Neuronal stem cell (in vitro differentiated cells): Measurements from ENCODE around the gene MROH8.

Experiments
- DNase-seq: peaks from one replicate; pipeline ENCODE4 v3.0.0-alpha.2; 2013; ENCODE audit warnings: low spot score
- H2AFZ ChIP-seq: one replicate; pipeline ENCODE4 v1.6.1; 2013; ENCODE audit warnings: mild to moderate bottlenecking, low read length, inconsistent platforms
- H2AK5ac ChIP-seq: 2 replicates; pipeline ENCODE4 v1.6.1; 2013; ENCODE audit warnings: low read depth, mild to moderate bottlenecking, inconsistent platforms, low read length, moderate library complexity, mixed read lengths
- H2BK120ac ChIP-seq: 2 replicates; pipeline ENCODE4 v1.6.1; 2013; ENCODE audit warnings: low read depth, mild to moderate bottlenecking, inconsistent platforms, low read length, moderate library complexity, mixed read lengths
- H2BK12ac ChIP-seq: one replicate; pipeline ENCODE4 v1.6.1; 2013; ENCODE audit warnings: low read length, inconsistent platforms
- H2BK15ac ChIP-seq: 2 replicates; pipeline ENCODE4 v1.6.1; 2013; ENCODE audit warnings: mild to moderate bottlenecking, low read length, inconsistent platforms, mixed read lengths
- H2BK5ac ChIP-seq: one replicate; pipeline ENCODE4 v1.6.1; 2013; ENCODE audit warnings: inconsistent platforms, mild to moderate bottlenecking, low read length, moderate library complexity
- H3K14ac ChIP-seq: one replicate; pipeline ENCODE4 v1.6.1; 2013; ENCODE audit warnings: low read length, inconsistent platforms
- H3K18ac ChIP-seq: 2 replicates; pipeline ENCODE4 v1.6.1; 2013; ENCODE audit warnings: low read length, inconsistent platforms
- H3K23ac ChIP-seq: 2 replicates; pipeline ENCODE4 v1.6.1; 2013; ENCODE audit warnings: low read depth, mild to moderate bottlenecking, mixed read lengths, low read length, inconsistent platforms; ENCODE audit not compliant: poor library complexity
- H3K27ac ChIP-seq: replicated peaks from 3 replicates; pipeline ENCODE4 v1.5.1; 2013; ENCODE audit warnings: low read length, inconsistent platforms
- H3K27me3 ChIP-seq, 3 experiments: 2 replicates each; pipeline ENCODE4 v1.6.1; 2013; ENCODE audit warnings: low read length in 3 of 3, mild to moderate bottlenecking in 2 of 3, inconsistent platforms in 1 of 3, low read depth in 1 of 3, mixed read lengths in 1 of 3, moderate library complexity in 1 of 3; ENCODE audit not compliant: control insufficient read depth in 3 of 3, insufficient read depth in 3 of 3
- H3K36me3 ChIP-seq, 2 donors: replicated peaks in 1 of 2; 2 replicates each; pipeline ENCODE4 v1.6.1; 2013; ENCODE audit warnings: low read length in 2 of 2; ENCODE audit not compliant: control insufficient read depth in 2 of 2, insufficient read depth in 2 of 2
- H3K4ac ChIP-seq: 2 replicates; pipeline ENCODE4 v1.6.1; 2013; ENCODE audit warnings: inconsistent platforms, mild to moderate bottlenecking, low read length, moderate library complexity
- H3K4me1 ChIP-seq, 2 donors: 1 replicate in 1 of 2; 2 replicates in 1 of 2; pipeline ENCODE4 v1.6.1; 2013; ENCODE audit warnings: low read length in 2 of 2, low read depth in 1 of 2; ENCODE audit not compliant: control insufficient read depth in 2 of 2, insufficient read depth in 1 of 2
- H3K4me2 ChIP-seq: one replicate; pipeline ENCODE4 v1.6.1; 2013; ENCODE audit warnings: mild to moderate bottlenecking, low read length, inconsistent platforms; ENCODE audit not compliant: insufficient read depth, poor library complexity, severe bottlenecking
- H3K4me3 ChIP-seq, 2 donors: 2 replicates each; pipeline ENCODE4 v1.5.1; 2013; ENCODE audit warnings: low read length in 2 of 2, mild to moderate bottlenecking in 2 of 2, inconsistent platforms in 1 of 2, moderate library complexity in 1 of 2
- H3K79me1 ChIP-seq: one replicate; pipeline ENCODE4 v1.6.1; 2013; ENCODE audit warnings: low read depth, mild to moderate bottlenecking, inconsistent platforms, low read length, moderate library complexity
- H3K9ac ChIP-seq: one replicate; pipeline ENCODE4 v1.6.1; 2013; ENCODE audit warnings: mild to moderate bottlenecking, low read depth, low read length, inconsistent platforms; ENCODE audit not compliant: poor library complexity
- H3K9me3 ChIP-seq, 2 donors: replicated peaks in 1 of 2; 2 replicates each; pipeline versions ENCODE3 to v1.6.1; 2013; ENCODE audit warnings: low read length in 2 of 2, mild to moderate bottlenecking in 2 of 2, inconsistent platforms in 1 of 2, low read depth in 1 of 2, mixed read lengths in 1 of 2, moderate library complexity in 1 of 2; ENCODE audit not compliant: control insufficient read depth in 2 of 2, insufficient read depth in 1 of 2
- H4K8ac ChIP-seq: one replicate; pipeline ENCODE4 v1.6.1; 2013; ENCODE audit warnings: low read depth, mild to moderate bottlenecking, inconsistent platforms, low read length, moderate library complexity
- H4K91ac ChIP-seq: one replicate; pipeline ENCODE4 v1.6.1; 2013; ENCODE audit warnings: low read length, low read depth, mild to moderate bottlenecking, inconsistent platforms; ENCODE audit not compliant: poor library complexity
- WGBS, 2 donors: extraction: QIAGEN DNeasy Blood & Tissue Kit; methylation state at CpG; one replicate each; pipeline ENCODE4 v1.1.7; 2013; ENCODE audit warnings: missing lambda C conversion rate in 2 of 2, mixed read lengths in 1 of 2; ENCODE audit not compliant: insufficient read length in 2 of 2, insufficient replicate concordance in 1 of 2; ENCODE audit errors: extremely low coverage in 2 of 2; 5-methylcytosine and 5-hydroxymethylcytosine counted together

MROH8 gene

DNA sequence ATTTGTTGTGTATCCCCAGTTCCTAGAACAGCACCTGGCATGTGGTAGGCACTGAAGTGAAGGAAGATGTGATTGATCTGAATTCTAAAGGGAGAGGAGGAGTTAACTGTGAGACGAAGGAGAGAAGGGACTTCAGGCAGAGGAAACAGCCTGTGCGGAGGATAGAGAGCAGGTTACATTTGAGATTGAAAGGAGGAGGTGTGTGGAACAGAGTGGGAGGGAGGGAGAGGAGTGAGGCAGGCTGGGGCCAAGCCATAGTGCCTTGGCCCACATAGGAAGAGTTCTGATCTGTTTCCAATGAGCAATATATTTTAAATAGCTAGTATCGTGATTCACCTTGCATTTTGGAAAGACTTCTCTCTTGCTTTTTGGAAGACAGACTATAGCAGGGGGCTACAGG, 13.9 kb upstream of the MROH8 start:
- Histone ChIP-seq H3K4ac (no peak overlapping the region), H2AK5ac (no peak overlapping the region), H4K91ac (no peak overlapping the region), H3K4me1 (peaks cover 0 to 15% of the 10 kb centered on the region in 2 donors), H3K18ac (no peak overlapping the region), H2BK15ac (no peak overlapping the region), H3K14ac (no peak overlapping the region), H3K4me3 (no peak overlapping the region), H2BK12ac (no peak overlapping the region), H2BK5ac (no peak overlapping the region), H3K36me3 (peaks cover 13 to 65% of the 10 kb centered on the region in 2 donors), H3K4me2 (no peak overlapping the region), H3K9me3 (no peaks in the 10 kb centered on the region), H2AFZ (no peak overlapping the region), H3K23ac (no peak overlapping the region), H3K27me3 (no peaks in the 10 kb centered on the region), H4K8ac (no peak overlapping the region), H3K79me1 (peaks cover 15% of the 10 kb centered on the region), H2BK120ac (no peak overlapping the region), H3K27ac (no peak overlapping the region), H3K9ac (no peak overlapping the region)
- DNase-seq, result no peak
- WGBS, 2 donors, result no CpG with 5 or more reads among the region's 3 CpGs

DNA sequence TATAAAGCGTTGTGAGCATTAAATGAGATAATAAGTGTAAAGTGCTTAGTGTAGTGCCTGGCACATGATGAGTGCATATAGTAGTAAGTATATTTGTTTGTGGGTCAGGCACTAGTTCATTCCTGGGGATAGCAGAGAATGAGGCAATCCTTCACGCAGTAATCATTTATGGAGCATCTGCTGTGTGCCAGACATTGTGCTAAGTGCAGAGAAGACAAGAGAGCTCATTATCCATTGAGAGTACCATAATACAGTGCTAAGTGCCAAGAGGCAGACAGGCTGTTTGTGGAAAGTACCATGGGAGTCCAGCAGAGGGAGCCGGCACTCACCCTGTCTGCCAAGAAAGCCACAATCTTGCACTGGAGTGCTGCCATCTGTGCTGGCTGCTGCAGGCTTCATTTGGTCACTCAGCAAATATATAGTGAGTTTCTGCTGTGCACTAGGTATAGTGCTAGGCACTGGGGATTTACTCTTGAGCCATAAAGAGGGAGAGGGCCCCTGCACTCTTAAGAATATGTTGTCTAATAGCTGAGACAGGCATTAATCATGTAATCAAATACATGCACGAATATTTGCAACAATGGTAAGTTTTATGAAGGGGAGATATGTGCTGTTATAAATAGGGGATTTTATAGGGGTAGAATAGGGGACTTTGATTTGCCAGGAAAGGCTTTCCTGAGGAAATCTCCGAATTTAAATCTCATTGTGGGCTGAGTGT, 12.9 kb upstream of the MROH8 start:
- Histone ChIP-seq H3K4me2 (no peak overlapping the region), H3K4ac (no peak overlapping the region), H2AFZ (no peak overlapping the region), H4K8ac (no peak overlapping the region), H2BK12ac (no peak overlapping the region), H3K36me3 (peaks cover 13 to 64% of the 10 kb centered on the region in 2 donors), H3K4me3 (no peak overlapping the region), H3K4me1 (peaks cover 0 to 15% of the 10 kb centered on the region in 2 donors), H3K27me3 (no peaks in the 10 kb centered on the region), H3K79me1 (peaks cover 15% of the 10 kb centered on the region), H2BK15ac (no peak overlapping the region), H3K27ac (no peak overlapping the region), H3K14ac (no peak overlapping the region), H3K9ac (no peak overlapping the region), H2BK5ac (no peak overlapping the region), H2BK120ac (no peak overlapping the region), H3K9me3 (no peaks in the 10 kb centered on the region), H4K91ac (no peak overlapping the region), H3K23ac (no peak overlapping the region), H3K18ac (no peak overlapping the region), H2AK5ac (no peak overlapping the region)
- peak; percentile 64 for DNase-seq
- WGBS, 2 donors, result no CpG with 5 or more reads among the region's 5 CpGs

DNA sequence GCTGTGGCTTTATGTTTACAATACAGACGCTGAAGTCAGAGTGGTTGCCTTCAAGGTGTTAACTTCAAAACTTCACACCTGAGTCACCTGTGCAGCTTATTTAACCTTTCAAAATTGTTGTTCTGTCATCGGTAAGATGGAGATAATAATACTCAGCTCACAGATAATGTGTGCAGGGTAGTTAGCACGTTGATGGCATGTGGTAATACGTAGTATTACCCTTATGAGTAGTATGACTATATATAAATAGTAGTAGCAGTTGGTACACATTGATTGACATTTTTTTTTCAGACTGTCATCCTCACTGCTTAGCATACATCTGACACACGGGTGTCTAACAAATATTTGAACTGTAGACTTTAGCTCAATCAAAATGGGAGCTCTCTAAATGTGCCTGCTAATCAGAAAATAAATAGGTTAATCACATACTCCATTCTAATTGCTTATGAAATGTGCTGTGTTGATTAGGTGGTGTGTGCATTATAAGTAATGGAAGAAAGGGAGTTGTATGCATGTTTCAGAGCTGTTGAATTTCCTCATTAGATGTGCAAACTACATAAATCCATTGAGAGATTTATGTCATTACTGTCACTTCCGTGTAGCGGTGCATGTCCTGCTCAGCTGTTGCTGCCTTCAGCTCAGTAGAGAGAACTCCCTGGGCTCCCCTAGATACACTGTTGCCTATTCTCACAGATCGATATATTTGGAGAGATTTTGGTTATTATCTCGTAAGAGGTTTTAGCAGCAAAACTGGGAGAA, 11.2 kb upstream of the MROH8 start:
- WGBS, 2 donors, result no CpG with 5 or more reads among the region's 9 CpGs
- Histone ChIP-seq H2AK5ac (no peak overlapping the region), H3K18ac (no peak overlapping the region), H2BK15ac (no peak overlapping the region), H2BK120ac (no peak overlapping the region), H3K4me1 (peaks cover 0 to 9% of the 10 kb centered on the region in 2 donors), H3K9ac (no peak overlapping the region), H2AFZ (no peak overlapping the region), H4K8ac (no peak overlapping the region), H3K79me1 (peaks cover 13% of the 10 kb centered on the region), H3K27ac (no peak overlapping the region), H2BK5ac (no peak overlapping the region), H3K23ac (no peak overlapping the region), H4K91ac (no peak overlapping the region), H3K27me3 (no peaks in the 10 kb centered on the region), H3K4ac (no peak overlapping the region), H3K4me2 (no peak overlapping the region), H3K36me3 (peaks cover 15 to 68% of the 10 kb centered on the region in 2 donors), H2BK12ac (no peak overlapping the region), H3K4me3 (no peak overlapping the region), H3K14ac (no peak overlapping the region), H3K9me3 (no peaks in the 10 kb centered on the region)
- DNase-seq, result no peak

DNA sequence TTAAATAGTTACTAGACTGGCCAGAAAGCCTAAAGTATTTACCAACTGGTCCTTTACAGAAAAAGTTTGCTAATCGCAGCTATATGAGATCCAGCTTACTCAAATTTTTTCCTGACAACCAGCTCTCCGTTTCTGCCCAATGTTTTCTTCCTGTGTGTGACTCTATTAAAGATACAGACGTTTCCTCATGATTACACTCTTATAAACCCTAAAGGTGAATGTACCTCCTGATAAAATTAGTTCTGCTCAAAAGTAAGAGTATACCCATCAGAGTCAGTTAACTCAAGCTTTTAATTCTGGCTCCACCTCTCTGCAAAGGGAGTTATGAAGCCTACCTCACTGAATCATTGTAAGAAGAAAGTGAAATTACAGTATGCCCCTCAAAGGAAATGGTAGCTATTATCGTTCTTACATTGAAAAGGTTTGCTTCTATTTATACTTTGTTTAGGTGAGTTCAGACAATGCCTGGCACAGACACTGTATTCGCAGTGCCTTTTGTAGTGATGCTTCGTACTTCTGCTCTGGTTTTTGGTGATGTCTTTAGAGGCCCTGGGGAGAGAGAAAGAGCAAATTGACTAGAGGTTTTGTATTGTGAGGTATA, 10.2 kb upstream of the MROH8 start:
- no peak overlapping the region for H2BK5ac ChIP-seq
- no peak for DNase-seq
- no peak overlapping the region for H2BK12ac ChIP-seq
- peaks cover 12% of the 10 kb centered on the region for H3K79me1 ChIP-seq
- no peak overlapping the region for H3K4me3 ChIP-seq
- H3K36me3 ChIP-seq, result peaks cover 16 to 78% of the 10 kb centered on the region in 2 donors
- no peak overlapping the region for H3K27ac ChIP-seq
- no peak overlapping the region for H2AK5ac ChIP-seq
- H3K4me2 ChIP-seq, result no peak overlapping the region
- no peak overlapping the region for H2BK15ac ChIP-seq
- H2AFZ ChIP-seq, result no peak overlapping the region
- H3K23ac ChIP-seq, result no peak overlapping the region
- H3K9me3 ChIP-seq, result no peaks in the 10 kb centered on the region
- no peak overlapping the region for H2BK120ac ChIP-seq
- no peak overlapping the region for H3K4ac ChIP-seq
- no peaks in the 10 kb centered on the region for H3K27me3 ChIP-seq
- no CpG with 5 or more reads among the region's 6 CpGs for WGBS, 2 donors
- no peak overlapping the region for H3K14ac ChIP-seq
- no peak overlapping the region for H4K91ac ChIP-seq
- H3K4me1 ChIP-seq, result peaks cover 0 to 4% of the 10 kb centered on the region in 2 donors
- no peak overlapping the region for H3K18ac ChIP-seq
- H3K9ac ChIP-seq, result no peak overlapping the region
- H4K8ac ChIP-seq, result no peak overlapping the region
